NCI-H1694 (cell line): ENCODE measurements around the gene BTF3.
"Not testable (repeated sequence)": the region's sequence is repeated elsewhere in the genome, so short reads cannot be mapped to it uniquely, and the experiment has no call there.

Experiments
- DNase-seq: peaks from one replicate; lab custom pipeline; 2025; lab: John Stamatoyannopoulos, UW

The BTF3 gene

GRCh38 chr5:73486119-73486899 lies 11.9 kb upstream of the BTF3 start:
- DNase-seq = no peak

- DNase-seq = not testable (repeated sequence)
Measured at GRCh38 chr5:73487257-73487656, 11.0 kb upstream of the BTF3 start.

GRCh38 chr5:73487815-73488214 lies 10.4 kb upstream of the BTF3 start:
- DNase-seq = no peak

- DNase-seq = no peak
Measured at GRCh38 chr5:73488806-73489205, 9.4 kb upstream of the BTF3 start.

GRCh38 chr5:73490088-73490487 lies 8.2 kb upstream of the BTF3 start:
- no peak for DNase-seq

GRCh38 chr5:73491155-73491554 lies 7.1 kb upstream of the BTF3 start:
- DNase-seq = no peak

- no peak for DNase-seq
Measured at GRCh38 chr5:73493421-73493820, 4.8 kb upstream of the BTF3 start.

GRCh38 chr5:73494721-73495120 lies 3.5 kb upstream of the BTF3 start:
- no peak for DNase-seq

- DNase-seq = no peak
Measured at GRCh38 chr5:73495772-73496335, 2.4 kb upstream of the BTF3 start.

- peak; percentile 68 for DNase-seq
Measured at GRCh38 chr5:73496984-73497457, 1.2 kb upstream of the BTF3 start.

- no peak for DNase-seq
Measured at GRCh38 chr5:73497497-73498056, 665 bp upstream of the BTF3 start.

- no peak for DNase-seq
Measured at GRCh38 chr5:73499187-73499586, 945 bp downstream of the BTF3 start.

GRCh38 chr5:73499756-73500155 lies 1.5 kb downstream of the BTF3 start:
- DNase-seq = no peak

- DNase-seq = no peak
Measured at GRCh38 chr5:73501406-73501805, 3.2 kb downstream of the BTF3 start.

- no peak for DNase-seq
Measured at GRCh38 chr5:73506459-73506955, 8.3 kb downstream of the BTF3 start.

GRCh38 chr5:73507062-73507461 lies 8.8 kb downstream of the BTF3 start:
- DNase-seq = no peak

GRCh38 chr5:73508521-73508920 lies 10.3 kb downstream of the BTF3 start:
- DNase-seq = not testable (repeated sequence)

- DNase-seq = no peak
Measured at GRCh38 chr5:73513996-73514395, 15.8 kb downstream of the BTF3 start.

- no peak for DNase-seq
Measured at GRCh38 chr5:73514418-73514817, 16.2 kb downstream of the BTF3 start.

GRCh38 chr5:73515232-73515631 lies 17.0 kb downstream of the BTF3 start:
- DNase-seq = no peak

GRCh38 chr5:73519531-73520283 lies 21.5 kb downstream of the BTF3 start:
- peak; percentile 75 for DNase-seq

- DNase-seq = no peak
Measured at GRCh38 chr5:73522989-73523388, 24.7 kb downstream of the BTF3 start.
